ENCODE results near the gene FBN2.

DNA sequence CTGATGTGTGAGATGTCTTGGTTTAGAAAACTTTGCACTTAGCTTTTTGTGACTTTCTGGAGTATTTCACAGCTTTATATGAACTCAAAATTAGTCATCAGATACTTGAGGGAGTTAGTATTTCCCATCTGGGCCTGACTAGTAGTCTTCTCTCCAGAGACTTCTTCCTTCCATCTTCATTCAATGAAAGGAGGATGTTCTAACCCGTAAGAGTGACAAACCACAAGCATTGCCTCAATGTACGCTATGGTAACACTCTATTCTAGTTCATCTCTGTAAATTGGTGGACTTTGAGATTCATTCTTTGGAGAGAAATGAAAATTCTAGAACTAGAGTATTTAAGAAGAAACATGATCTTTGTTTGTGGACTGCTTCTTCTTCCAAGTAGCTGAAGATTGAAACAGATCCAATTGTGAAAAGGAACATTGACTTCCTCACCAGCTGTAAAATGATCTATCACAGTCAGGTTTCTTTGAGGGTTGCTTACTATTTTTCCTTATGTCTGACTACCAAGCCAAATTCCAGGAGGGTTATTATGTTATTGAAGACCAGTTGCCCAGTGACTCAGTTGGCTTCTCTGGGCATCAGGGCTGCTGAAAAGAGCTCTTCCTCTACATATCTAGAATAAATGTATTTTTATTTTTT, 296.9 kb downstream of the FBN2 start:
- TF ChIP-seq CTCF (IDR thresholded peaks at IDR 0.05; ENCODE audit: low read depth, low read length), result no peak
- no peak for TF ChIP-seq POLR2A (IDR thresholded peaks at IDR 0.05; ENCODE audit: extremely low read depth, insufficient read length)
- TF ChIP-seq, protein P1, sequence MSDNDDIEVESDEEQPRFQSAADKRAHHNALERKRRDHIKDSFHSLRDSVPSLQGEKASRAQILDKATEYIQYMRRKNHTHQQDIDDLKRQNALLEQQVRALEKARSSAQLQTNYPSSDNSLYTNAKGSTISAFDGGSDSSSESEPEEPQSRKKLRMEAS (IDR thresholded peaks at IDR 0.05; ENCODE audit: low read depth, low read length), result no peak
